Esophagus muscularis mucosa (tissue), 4 donors: ENCODE results near the gene PNLDC1. TPM values are rescaled to one million over a fixed set of nuclear protein-coding genes. Genes with fewer than 3 reads are reported as not detected.

Experiments used
- DNase-seq: peaks from one replicate; pipeline ENCODE4 v3.0.0-alpha.2; 2017; ENCODE audit errors: extremely low spot score
- H3K27ac ChIP-seq, 4 donors: fragments of 200-600 bp; sonication (generic); replicated peaks in 1 of 4; 1 replicate in 3 of 4; 2 replicates in 1 of 4; pipeline ENCODE4 v1.5.1; 2016 to 2019; ENCODE audit warnings: mild to moderate bottlenecking in 1 of 4
- H3K27me3 ChIP-seq, 4 donors: fragments of 200-600 bp; sonication (generic); one replicate each; pipeline versions ENCODE4 v1.5.1 to v1.6.0; 2016 to 2019
- H3K36me3 ChIP-seq, 4 donors: fragments of 200-600 bp; sonication (generic); one replicate each; pipeline ENCODE4 v1.5.1; 2016 to 2019
- H3K4me1 ChIP-seq, 4 donors: fragments of 200-600 bp; sonication (generic); one replicate each; pipeline ENCODE4 v1.5.1; 2016 to 2019
- H3K4me3 ChIP-seq, 4 donors: fragments of 200-600 bp; sonication (generic); 1 replicate in 2 of 4; 2 replicates in 2 of 4; pipeline ENCODE4 v1.5.1; 2016 to 2019; ENCODE audit warnings: mild to moderate bottlenecking in 4 of 4, moderate library complexity in 1 of 4
- H3K9me3 ChIP-seq, 4 donors: fragments of 200-600 bp; sonication (generic); 1 replicate in 3 of 4; 2 replicates in 1 of 4; pipeline ENCODE4 v1.5.1; 2016 to 2019
- CTCF ChIP-seq, 3 experiments: fragments of 200-600 bp in 2 of 3; fragments of 450-650 bp in 1 of 3; sonication (generic) in 2 of 3; IDR thresholded peaks; one replicate each; pipeline ENCODE4 v1.5.1; 2017 to 2019; ENCODE audit warnings: antibody characterized with exemption in 3 of 3, mild to moderate bottlenecking in 2 of 3, moderate library complexity in 1 of 3
- EP300 ChIP-seq: sonication (generic); formaldehyde crosslinking; IDR thresholded peaks from one replicate; pipeline ENCODE4 v1.6.1; 2017; ENCODE audit warnings: antibody characterized with exemption
- POLR2A ChIP-seq: fragments of 450-650 bp; IDR thresholded peaks from one replicate; pipeline ENCODE4 v1.6.1; 2017; ENCODE audit warnings: antibody characterized with exemption, moderate library complexity, mild to moderate bottlenecking, low read depth
- POLR2AphosphoS5 ChIP-seq, 2 donors: sonication (generic); formaldehyde crosslinking; IDR thresholded peaks; one replicate each; pipeline ENCODE4 v1.6.1; 2017; ENCODE audit warnings: antibody characterized with exemption in 2 of 2
- WGBS: methylation state at CpG from one replicate; pipeline ENCODE4 v1.1.5; 2018; 5-methylcytosine and 5-hydroxymethylcytosine counted together
- intact Hi-C: fragments of 100-400 bp; cut with DNase I; formaldehyde crosslinking; loops from one replicate; pipeline ENCODE4 v1.15.1; 2023
- total RNA-seq, 4 donors: library from RNA; depleted of rRNA; stranded (reverse); fragments of >200 nt; gene quantifications; one replicate each; pipeline versions ENCODE4 v1.1.0 to v1.2.1, GENCODE V29; 2016

PNLDC1 gene
- total RNA-seq, 4 donors from 2014 or later = 0.23 TPM; not detected in 3

- H3K4me3 ChIP-seq = no peak overlapping the region
- H3K27me3 ChIP-seq = no peaks in the 10 kb centered on the region
- H3K9me3 ChIP-seq = no peaks in the 10 kb centered on the region
- intact Hi-C loops = no loop called here
- no peak overlapping the region for H3K27ac ChIP-seq
- peaks cover 0 to 45% (median 21%) of the 10 kb centered on the region in 4 donors for H3K36me3 ChIP-seq
- no peak for DNase-seq
- H3K4me1 ChIP-seq = peaks cover 8 to 10% (median 9%) of the 10 kb centered on the region in 4 donors
- no peak for TF ChIP-seq CTCF (IDR thresholded peaks at IDR 0.05)
- no peak for TF ChIP-seq EP300
- no peak for TF ChIP-seq POLR2A
- TF ChIP-seq POLR2AphosphoS5 (IDR thresholded peaks at IDR 0.05) = no peak
Measured at GRCh38 chr6:159766906-159767305, 33.2 kb upstream of the PNLDC1 start.

GRCh38 chr6:159769470-159769869 is 30.6 kb upstream of the PNLDC1 start:
- Histone ChIP-seq H3K9me3 (no peaks in the 10 kb centered on the region), H3K4me1 (no peaks in the 10 kb centered on the region), H3K27ac (no peak overlapping the region), H3K36me3 (peaks cover 0 to 48% (median 21%) of the 10 kb centered on the region in 4 donors), H3K27me3 (no peaks in the 10 kb centered on the region), H3K4me3 (no peak overlapping the region)
- no peak for DNase-seq
- intact Hi-C loops = no loop called here
- no peak for TF ChIP-seq POLR2A
- TF ChIP-seq CTCF (IDR thresholded peaks at IDR 0.05) = no peak
- no peak for TF ChIP-seq EP300
- no peak for TF ChIP-seq POLR2AphosphoS5 (IDR thresholded peaks at IDR 0.05)

- intact Hi-C loops = no loop called here
- DNase-seq = no peak
- no peaks in the 10 kb centered on the region for H3K27me3 ChIP-seq
- no peaks in the 10 kb centered on the region for H3K9me3 ChIP-seq
- no peaks in the 10 kb centered on the region for H3K4me1 ChIP-seq
- no peak overlapping the region for H3K27ac ChIP-seq
- no peak for TF ChIP-seq POLR2A
- no peak for TF ChIP-seq CTCF (IDR thresholded peaks at IDR 0.05)
- no peak for TF ChIP-seq POLR2AphosphoS5 (IDR thresholded peaks at IDR 0.05)
- no peak for TF ChIP-seq EP300
- H3K4me3 ChIP-seq = no peak overlapping the region
- 45% methylated on average over 1 of the region's 1 CpG for WGBS
- H3K36me3 ChIP-seq = peaks cover 0 to 55% (median 18%) of the 10 kb centered on the region in 4 donors
Measured at GRCh38 chr6:159772196-159772595, 27.9 kb upstream of the PNLDC1 start.

DNA sequence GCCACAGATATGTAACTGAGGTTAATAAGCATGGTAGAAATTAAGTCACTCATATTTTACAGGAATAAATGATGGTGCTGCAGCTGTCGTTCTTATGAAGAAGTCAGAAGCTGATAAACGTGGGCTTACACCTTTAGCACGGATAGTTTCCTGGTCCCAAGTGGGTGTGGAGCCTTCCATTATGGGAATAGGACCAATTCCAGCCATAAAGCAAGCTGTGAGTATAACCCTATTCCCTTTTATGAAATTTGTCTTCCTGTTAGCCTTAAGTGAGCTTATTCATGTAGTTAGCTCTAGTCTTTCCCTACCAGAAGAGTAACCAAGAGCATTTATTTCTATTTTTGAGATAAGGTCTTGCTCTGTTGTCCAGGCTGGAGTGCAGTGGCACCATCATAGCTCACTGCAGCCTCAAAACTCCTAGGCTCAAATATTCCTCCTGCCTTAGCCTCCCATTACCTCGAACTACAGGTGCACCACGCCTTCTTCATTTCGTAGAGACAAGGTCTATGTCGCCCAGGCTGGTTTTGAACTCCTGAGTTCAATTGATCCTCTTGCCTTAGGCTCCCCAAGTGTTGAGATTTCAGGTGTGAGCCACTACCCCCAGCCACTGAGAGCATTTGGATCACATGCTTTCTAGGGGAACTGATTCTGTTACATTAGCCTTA is 22.7 kb upstream of the PNLDC1 start:
- WGBS = 79% methylated on average over 7 of the region's 7 CpGs
- no peak overlapping the region for H3K27ac ChIP-seq
- H3K4me3 ChIP-seq = no peak overlapping the region
- H3K9me3 ChIP-seq = no peaks in the 10 kb centered on the region
- peaks cover 41 to 88% (median 57%) of the 10 kb centered on the region in 4 donors for H3K36me3 ChIP-seq
- DNase-seq = no peak
- TF ChIP-seq POLR2A (no peak), EP300 (no peak), CTCF (IDR thresholded peaks at IDR 0.05) (no peak), POLR2AphosphoS5 (IDR thresholded peaks at IDR 0.05) (no peak)
- H3K4me1 ChIP-seq = peaks cover 0 to 7% (median 0%) of the 10 kb centered on the region in 4 donors
- no peaks in the 10 kb centered on the region for H3K27me3 ChIP-seq
- intact Hi-C loops = no loop called here

DNA sequence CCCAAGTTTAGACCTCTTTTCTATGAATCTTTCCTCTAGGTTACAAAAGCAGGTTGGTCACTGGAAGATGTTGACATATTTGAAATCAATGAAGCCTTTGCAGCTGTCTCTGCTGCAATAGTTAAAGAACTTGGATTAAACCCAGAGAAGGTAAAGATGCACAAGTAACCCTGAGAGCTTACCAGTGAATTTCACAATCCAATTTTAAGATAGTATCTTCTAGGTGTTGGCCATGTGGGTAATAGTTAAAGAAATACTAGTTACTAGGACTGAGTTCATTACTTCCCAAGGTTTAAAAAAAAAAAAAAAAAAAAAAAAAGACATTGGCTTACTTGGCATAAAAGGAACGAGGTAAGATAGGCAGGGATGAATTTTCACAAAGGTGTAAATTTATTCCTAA is 21.9 kb upstream of the PNLDC1 start:
- Histone ChIP-seq H3K9me3 (no peaks in the 10 kb centered on the region), H3K27ac (no peak overlapping the region), H3K36me3 (peaks cover 48 to 90% (median 65%) of the 10 kb centered on the region in 4 donors), H3K27me3 (no peaks in the 10 kb centered on the region), H3K4me3 (no peak overlapping the region), H3K4me1 (peaks cover 0 to 14% (median 0%) of the 10 kb centered on the region in 4 donors)
- WGBS = 55% methylated on average over 1 of the region's 1 CpG
- no peak for DNase-seq
- TF ChIP-seq POLR2AphosphoS5 (IDR thresholded peaks at IDR 0.05) = no peak
- TF ChIP-seq CTCF (IDR thresholded peaks at IDR 0.05) = no peak
- no peak for TF ChIP-seq EP300
- no peak for TF ChIP-seq POLR2A
- intact Hi-C loops = no loop called here
